ENCODE results near the gene ARID4B. TPM values are rescaled to one million over a fixed set of nuclear protein-coding genes. Genes with fewer than 3 reads are reported as not detected.

The ARID4B gene
- polyA plus RNA-seq, 1 donor (not counting 4 experiments of a cell fraction or from before 2014, with no cell fraction given) = 12.7 TPM

- no peak overlapping the region for H3K9ac ChIP-seq (ENCODE audit: control insufficient read depth, extremely low read depth, insufficient read depth, low read length)
- peaks cover 86% of the 10 kb centered on the region for H3K79me2 ChIP-seq (ENCODE audit: control insufficient read depth, insufficient read depth, low read length)
- no peaks in the 10 kb centered on the region for H3K4me1 ChIP-seq (ENCODE audit: control insufficient read depth, extremely low read depth, insufficient read depth, low read length)
- no peak overlapping the region for H3K4me2 ChIP-seq (ENCODE audit: control insufficient read depth, extremely low read depth, insufficient read depth, low read depth, low read length)
- H3K36me3 ChIP-seq (ENCODE audit: control insufficient read depth in 2 of 2, extremely low read depth in 1 of 2, insufficient read depth in 2 of 2, low read length in 2 of 2) = no peaks in the 10 kb centered on the region
- TF ChIP-seq CTCF (optimal IDR thresholded peaks at IDR 0.05 in 1 of 3, IDR thresholded peaks at IDR 0.05 in 1 of 3, conservative IDR thresholded peaks at IDR 0.05 in 1 of 3; ENCODE audit: extremely low read depth in 1 of 3, insufficient read depth in 2 of 3, low read length in 3 of 3) (no peak), EZH2 (IDR thresholded peaks at IDR 0.05; ENCODE audit: low read length) (no peak)
- H3K27me3 ChIP-seq (ENCODE audit: control insufficient read depth, extremely low read depth, insufficient read depth, low read length) = no peaks in the 10 kb centered on the region
- DNase-seq (ENCODE audit: low read depth, low spot score) (no peak), FAIRE-seq (no peak)
- H3K9me3 ChIP-seq (ENCODE audit: control insufficient read depth, low read depth, low read length) = no peaks in the 10 kb centered on the region
- H3K9me1 ChIP-seq (ENCODE audit: control insufficient read depth, extremely low read depth, insufficient read depth, low read length) = no peaks in the 10 kb centered on the region
- no peak overlapping the region for H3K4me3 ChIP-seq (ENCODE audit: control insufficient read depth in 2 of 3, extremely low read depth in 1 of 3, insufficient read depth in 2 of 3, low read depth in 1 of 3, low read length in 3 of 3)
- no peak overlapping the region for H2AFZ ChIP-seq (ENCODE audit: control insufficient read depth, low read length)
- H3K27ac ChIP-seq (ENCODE audit: control insufficient read depth, insufficient read depth, low read length) = no peak overlapping the region
- H4K20me1 ChIP-seq (ENCODE audit: control insufficient read depth, extremely low read depth, insufficient read depth, low read length) = peaks cover 3% of the 10 kb centered on the region
- dilution Hi-C loops (cut with MboI; ENCODE audit: extremely low pct_ligation_motif_present, low sequenced_read_pairs) = no loop called here
Observed at GRCh38 chr1:235302143-235302542, 25.8 kb downstream of the ARID4B start.

- Histone ChIP-seq H3K4me2 (ENCODE audit: control insufficient read depth, extremely low read depth, insufficient read depth, low read depth, low read length) (no peak overlapping the region), H3K9me1 (ENCODE audit: control insufficient read depth, extremely low read depth, insufficient read depth, low read length) (no peaks in the 10 kb centered on the region), H3K9ac (ENCODE audit: control insufficient read depth, extremely low read depth, insufficient read depth, low read length) (no peak overlapping the region), H3K9me3 (ENCODE audit: control insufficient read depth, low read depth, low read length) (no peaks in the 10 kb centered on the region), H4K20me1 (ENCODE audit: control insufficient read depth, extremely low read depth, insufficient read depth, low read length) (peaks cover 3% of the 10 kb centered on the region), H3K79me2 (ENCODE audit: control insufficient read depth, insufficient read depth, low read length) (peaks cover 84% of the 10 kb centered on the region), H2AFZ (ENCODE audit: control insufficient read depth, low read length) (no peak overlapping the region), H3K4me1 (ENCODE audit: control insufficient read depth, extremely low read depth, insufficient read depth, low read length) (no peaks in the 10 kb centered on the region), H3K27me3 (ENCODE audit: control insufficient read depth, extremely low read depth, insufficient read depth, low read length) (no peaks in the 10 kb centered on the region), H3K4me3 (ENCODE audit: control insufficient read depth in 2 of 3, extremely low read depth in 1 of 3, insufficient read depth in 2 of 3, low read depth in 1 of 3, low read length in 3 of 3) (no peak overlapping the region), H3K36me3 (ENCODE audit: control insufficient read depth in 2 of 2, extremely low read depth in 1 of 2, insufficient read depth in 2 of 2, low read length in 2 of 2) (no peaks in the 10 kb centered on the region), H3K27ac (ENCODE audit: control insufficient read depth, insufficient read depth, low read length) (no peak overlapping the region)
- dilution Hi-C loops (cut with MboI; ENCODE audit: extremely low pct_ligation_motif_present, low sequenced_read_pairs) = no loop called here
- FAIRE-seq (no peak), DNase-seq (ENCODE audit: low read depth, low spot score) (no peak)
- TF ChIP-seq EZH2 (IDR thresholded peaks at IDR 0.05; ENCODE audit: low read length) (no peak), CTCF (optimal IDR thresholded peaks at IDR 0.05 in 1 of 3, IDR thresholded peaks at IDR 0.05 in 1 of 3, conservative IDR thresholded peaks at IDR 0.05 in 1 of 3; ENCODE audit: extremely low read depth in 1 of 3, insufficient read depth in 2 of 3, low read length in 3 of 3) (no peak)
Observed at GRCh38 chr1:235299169-235299858, 28.7 kb downstream of the ARID4B start.

Measured in keratinocyte (primary cell).